ENCODE measurements around the gene MYH6.

MYH6 gene

GRCh38 chr14:23360496-23360895 is 47.6 kb downstream of the MYH6 start:
- Histone ChIP-seq H2BK15ac (ENCODE audit: low read depth, poor library complexity, severe bottlenecking) (no peak overlapping the region), H3K23ac (ENCODE audit: low read length in 2 of 2) (peak overlapping the region in 1 of 2 experiments; percentile 54), H3K4me3 (ENCODE audit: insufficient read depth in 1 of 2, low read depth in 1 of 2, low read length in 2 of 2) (no peak overlapping the region), H2AK5ac (ENCODE audit: low read length, severe bottlenecking) (no peak overlapping the region), H3K27me3 (ENCODE audit: control insufficient read depth in 1 of 2, insufficient read depth in 1 of 2, low read length in 2 of 2) (peaks cover 0 to 15% of the 10 kb centered on the region in 2 experiments), H3K4ac (ENCODE audit: low read depth in 1 of 2, low read length in 2 of 2) (no peak overlapping the region), H3K9ac (ENCODE audit: low read length) (peak overlapping the region; percentile 84), H3K27ac (ENCODE audit: low read length, poor library complexity, severe bottlenecking) (no peak overlapping the region), H2BK12ac (ENCODE audit: low read length in 2 of 2) (no peak overlapping the region), H3K4me2 (ENCODE audit: low read length, poor library complexity, severe bottlenecking) (no peak overlapping the region), H2AFZ (ENCODE audit: low read depth, low read length) (no peak overlapping the region), H4K91ac (ENCODE audit: low read length) (no peak overlapping the region), H4K8ac (ENCODE audit: low read length) (no peak overlapping the region), H3K14ac (ENCODE audit: low read length in 2 of 2) (no peak overlapping the region), H3K9me3 (ENCODE audit: control insufficient read depth, low read length) (no peaks in the 10 kb centered on the region), H2BK5ac (ENCODE audit: low read depth, low read length, poor library complexity, severe bottlenecking) (no peak overlapping the region), H3K79me1 (replicated peaks; ENCODE audit: low read length, poor library complexity, severe bottlenecking) (peaks cover 30% of the 10 kb centered on the region), H3K18ac (ENCODE audit: low read depth in 1 of 2, low read length in 2 of 2) (no peak overlapping the region), H3K36me3 (ENCODE audit: control insufficient read depth in 1 of 2, insufficient read depth in 2 of 2, low read depth in 1 of 2, low read length in 2 of 2) (peaks cover 12 to 37% of the 10 kb centered on the region in 2 experiments), H2BK120ac (ENCODE audit: low read depth, low read length) (no peak overlapping the region), H3K4me1 (ENCODE audit: control insufficient read depth, insufficient read depth, low read depth, low read length) (peaks cover 14% of the 10 kb centered on the region)
- WGBS = 81% methylated on average over 11 of the region's 11 CpGs
- no peak for DNase-seq

GRCh38 chr14:23359722-23360447 is 48.2 kb downstream of the MYH6 start:
- no peak for DNase-seq
- Histone ChIP-seq H3K4me1 (ENCODE audit: control insufficient read depth, insufficient read depth, low read depth, low read length) (peaks cover 12% of the 10 kb centered on the region), H3K9me3 (ENCODE audit: control insufficient read depth, low read length) (no peaks in the 10 kb centered on the region), H2BK12ac (ENCODE audit: low read length in 2 of 2) (no peak overlapping the region), H4K8ac (ENCODE audit: low read length) (no peak overlapping the region), H3K14ac (ENCODE audit: low read length in 2 of 2) (no peak overlapping the region), H2BK15ac (ENCODE audit: low read depth, poor library complexity, severe bottlenecking) (no peak overlapping the region), H3K27ac (ENCODE audit: low read length, poor library complexity, severe bottlenecking) (no peak overlapping the region), H4K91ac (ENCODE audit: low read length) (no peak overlapping the region), H3K4me2 (ENCODE audit: low read length, poor library complexity, severe bottlenecking) (no peak overlapping the region), H3K4ac (ENCODE audit: low read depth in 1 of 2, low read length in 2 of 2) (no peak overlapping the region), H3K4me3 (ENCODE audit: insufficient read depth in 1 of 2, low read depth in 1 of 2, low read length in 2 of 2) (no peak overlapping the region), H2AFZ (ENCODE audit: low read depth, low read length) (no peak overlapping the region), H3K27me3 (ENCODE audit: control insufficient read depth in 1 of 2, insufficient read depth in 1 of 2, low read length in 2 of 2) (peaks cover 0 to 12% of the 10 kb centered on the region in 2 experiments), H3K18ac (ENCODE audit: low read depth in 1 of 2, low read length in 2 of 2) (no peak overlapping the region), H3K79me1 (replicated peaks; ENCODE audit: low read length, poor library complexity, severe bottlenecking) (peaks cover 29% of the 10 kb centered on the region), H2BK120ac (ENCODE audit: low read depth, low read length) (no peak overlapping the region), H3K36me3 (ENCODE audit: control insufficient read depth in 1 of 2, insufficient read depth in 2 of 2, low read depth in 1 of 2, low read length in 2 of 2) (peaks cover 12 to 37% of the 10 kb centered on the region in 2 experiments), H3K23ac (ENCODE audit: low read length in 2 of 2) (no peak overlapping the region), H2AK5ac (ENCODE audit: low read length, severe bottlenecking) (no peak overlapping the region), H2BK5ac (ENCODE audit: low read depth, low read length, poor library complexity, severe bottlenecking) (no peak overlapping the region), H3K9ac (ENCODE audit: low read length) (no peak overlapping the region)
- 95% methylated on average over 18 of the region's 22 CpGs for WGBS

GRCh38 chr14:23359167-23359626 is 48.9 kb downstream of the MYH6 start:
- Histone ChIP-seq H3K23ac (ENCODE audit: low read length in 2 of 2) (no peak overlapping the region), H3K18ac (ENCODE audit: low read depth in 1 of 2, low read length in 2 of 2) (no peak overlapping the region), H2AK5ac (ENCODE audit: low read length, severe bottlenecking) (no peak overlapping the region), H3K27me3 (ENCODE audit: control insufficient read depth in 1 of 2, insufficient read depth in 1 of 2, low read length in 2 of 2) (peaks cover 0 to 5% of the 10 kb centered on the region in 2 experiments), H2AFZ (ENCODE audit: low read depth, low read length) (no peak overlapping the region), H3K79me1 (replicated peaks; ENCODE audit: low read length, poor library complexity, severe bottlenecking) (peaks cover 27% of the 10 kb centered on the region), H2BK5ac (ENCODE audit: low read depth, low read length, poor library complexity, severe bottlenecking) (no peak overlapping the region), H3K4me3 (ENCODE audit: insufficient read depth in 1 of 2, low read depth in 1 of 2, low read length in 2 of 2) (no peak overlapping the region), H3K9ac (ENCODE audit: low read length) (no peak overlapping the region), H3K4me1 (ENCODE audit: control insufficient read depth, insufficient read depth, low read depth, low read length) (peaks cover 9% of the 10 kb centered on the region), H3K4me2 (ENCODE audit: low read length, poor library complexity, severe bottlenecking) (no peak overlapping the region), H2BK120ac (ENCODE audit: low read depth, low read length) (no peak overlapping the region), H3K14ac (ENCODE audit: low read length in 2 of 2) (no peak overlapping the region), H3K4ac (ENCODE audit: low read depth in 1 of 2, low read length in 2 of 2) (no peak overlapping the region), H2BK15ac (ENCODE audit: low read depth, poor library complexity, severe bottlenecking) (no peak overlapping the region), H4K8ac (ENCODE audit: low read length) (no peak overlapping the region), H4K91ac (ENCODE audit: low read length) (no peak overlapping the region), H2BK12ac (ENCODE audit: low read length in 2 of 2) (no peak overlapping the region), H3K9me3 (ENCODE audit: control insufficient read depth, low read length) (no peaks in the 10 kb centered on the region), H3K27ac (ENCODE audit: low read length, poor library complexity, severe bottlenecking) (no peak overlapping the region), H3K36me3 (ENCODE audit: control insufficient read depth in 1 of 2, insufficient read depth in 2 of 2, low read depth in 1 of 2, low read length in 2 of 2) (peaks cover 12 to 37% of the 10 kb centered on the region in 2 experiments)
- 81% methylated on average over 8 of the region's 11 CpGs for WGBS
- no peak for DNase-seq

- no peak overlapping the region for H4K91ac ChIP-seq (ENCODE audit: low read length)
These were observed 49.4 kb downstream of the MYH6 start for GRCh38 chr14:23358553-23359166.

More at GRCh38 chr14:23358553-23359166, 49.4 kb downstream of the MYH6 start:
- Histone ChIP-seq H3K14ac (ENCODE audit: low read length in 2 of 2) (no peak overlapping the region), H2BK15ac (ENCODE audit: low read depth, poor library complexity, severe bottlenecking) (no peak overlapping the region), H3K9me3 (ENCODE audit: control insufficient read depth, low read length) (no peaks in the 10 kb centered on the region), H2BK12ac (ENCODE audit: low read length in 2 of 2) (no peak overlapping the region), H4K8ac (ENCODE audit: low read length) (no peak overlapping the region), H2BK120ac (ENCODE audit: low read depth, low read length) (no peak overlapping the region), H2BK5ac (ENCODE audit: low read depth, low read length, poor library complexity, severe bottlenecking) (no peak overlapping the region), H3K4ac (ENCODE audit: low read depth in 1 of 2, low read length in 2 of 2) (no peak overlapping the region), H3K36me3 (ENCODE audit: control insufficient read depth in 1 of 2, insufficient read depth in 2 of 2, low read depth in 1 of 2, low read length in 2 of 2) (peaks cover 12 to 37% of the 10 kb centered on the region in 2 experiments), H3K4me3 (ENCODE audit: insufficient read depth in 1 of 2, low read depth in 1 of 2, low read length in 2 of 2) (no peak overlapping the region), H3K9ac (ENCODE audit: low read length) (no peak overlapping the region), H3K27me3 (ENCODE audit: control insufficient read depth in 1 of 2, insufficient read depth in 1 of 2, low read length in 2 of 2) (no peaks in the 10 kb centered on the region), H3K79me1 (replicated peaks; ENCODE audit: low read length, poor library complexity, severe bottlenecking) (peaks cover 25% of the 10 kb centered on the region), H2AFZ (ENCODE audit: low read depth, low read length) (no peak overlapping the region), H3K4me2 (ENCODE audit: low read length, poor library complexity, severe bottlenecking) (no peak overlapping the region), H2AK5ac (ENCODE audit: low read length, severe bottlenecking) (no peak overlapping the region), H3K4me1 (ENCODE audit: control insufficient read depth, insufficient read depth, low read depth, low read length) (peaks cover 5% of the 10 kb centered on the region), H3K18ac (ENCODE audit: low read depth in 1 of 2, low read length in 2 of 2) (no peak overlapping the region), H3K27ac (ENCODE audit: low read length, poor library complexity, severe bottlenecking) (no peak overlapping the region), H3K23ac (ENCODE audit: low read length in 2 of 2) (no peak overlapping the region)
- DNase-seq = no peak
- 95% methylated on average over 11 of the region's 12 CpGs for WGBS
